HG03558 (cell line): ENCODE measurements around the gene CCBE1.
"Not testable (repeated sequence)": the region's sequence is repeated elsewhere in the genome, so short reads cannot be mapped to it uniquely, and the experiment has no call there.

ENCODE experiments used
- ATAC-seq: cut with Tn5 transposase; IDR thresholded peaks from one replicate; pipeline ENCODE4 v1.9.1; 2021; ENCODE audit warnings: moderate number of reproducible peaks; ENCODE audit not compliant: unreplicated experiment; ENCODE audit errors: extremely low read depth

Gene CCBE1

GRCh38 chr18:59551902-59552635 is 145.2 kb downstream of the CCBE1 start:
- no peak for ATAC-seq

GRCh38 chr18:59550174-59550516 is 147.1 kb downstream of the CCBE1 start:
- no peak for ATAC-seq

- no peak for ATAC-seq
Observed at GRCh38 chr18:59549503-59550173, 147.6 kb downstream of the CCBE1 start.

GRCh38 chr18:59547581-59548182 is 149.5 kb downstream of the CCBE1 start:
- no peak for ATAC-seq

GRCh38 chr18:59546188-59546587 is 151.0 kb downstream of the CCBE1 start:
- no peak for ATAC-seq

GRCh38 chr18:59540780-59541179 is 156.4 kb downstream of the CCBE1 start:
- no peak for ATAC-seq

GRCh38 chr18:59540346-59540745 is 156.9 kb downstream of the CCBE1 start:
- ATAC-seq: no peak

GRCh38 chr18:59539108-59539507 is 158.1 kb downstream of the CCBE1 start:
- no peak for ATAC-seq

GRCh38 chr18:59537579-59537978 is 159.6 kb downstream of the CCBE1 start:
- no peak for ATAC-seq

- ATAC-seq: no peak
Observed at GRCh38 chr18:59536166-59536565, 161.1 kb downstream of the CCBE1 start.

- no peak for ATAC-seq
Observed at GRCh38 chr18:59535055-59535454, 162.2 kb downstream of the CCBE1 start.

GRCh38 chr18:59528866-59529265 is 168.4 kb downstream of the CCBE1 start:
- ATAC-seq: no peak

GRCh38 chr18:59520562-59521355 is 176.5 kb downstream of the CCBE1 start:
- no peak for ATAC-seq

- no peak for ATAC-seq
Observed at GRCh38 chr18:59518705-59519104, 178.5 kb downstream of the CCBE1 start.

- no peak for ATAC-seq
Observed at GRCh38 chr18:59517446-59518165, 179.6 kb downstream of the CCBE1 start.

- ATAC-seq: no peak
Observed at GRCh38 chr18:59516356-59517155, 180.7 kb downstream of the CCBE1 start.

- ATAC-seq: not testable (repeated sequence)
Observed at GRCh38 chr18:59515956-59516355, 181.3 kb downstream of the CCBE1 start.

GRCh38 chr18:59515147-59515546 is 182.1 kb downstream of the CCBE1 start:
- ATAC-seq: no peak

- ATAC-seq: no peak
Observed at GRCh38 chr18:59514203-59514602, 183.0 kb downstream of the CCBE1 start.
